ENCODE data around the gene MMP14.

DNA sequence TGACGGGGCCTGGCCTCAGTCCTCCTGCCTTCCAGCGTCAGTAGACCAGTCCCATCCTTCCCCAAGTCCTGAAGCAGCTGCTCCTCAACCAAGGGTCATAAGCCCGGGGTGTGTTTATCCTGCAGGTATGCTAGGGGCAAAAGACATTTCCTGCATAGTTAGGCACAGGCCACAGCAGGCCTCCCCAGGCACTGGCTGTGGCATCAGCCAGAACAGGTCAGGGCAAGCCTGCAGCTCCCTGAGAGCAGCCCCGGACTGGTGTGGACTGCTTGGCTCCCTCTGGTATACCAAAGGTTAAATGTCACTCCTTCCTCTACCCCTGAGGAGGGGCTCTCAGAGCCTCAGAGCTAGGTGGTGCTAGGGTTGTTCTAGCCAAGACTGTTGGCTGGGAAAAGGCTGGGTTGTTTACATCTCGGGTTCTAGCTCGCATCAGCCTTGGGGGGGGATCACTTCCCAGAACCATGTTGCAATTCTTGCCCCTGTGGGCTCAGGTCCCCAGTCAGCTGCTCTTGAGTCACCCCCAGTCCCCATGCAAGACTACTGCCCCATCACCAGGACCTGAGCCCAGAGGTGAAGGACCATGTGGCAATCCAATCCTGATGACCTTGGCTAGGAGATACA is 2.9 kb downstream of the MMP14 start:
- no peak for TF ChIP-seq EZH2phosphoT487 (IDR thresholded peaks at IDR 0.05; ENCODE audit: borderline replicate concordance, low read depth, low read length)
- TF ChIP-seq CTCF (conservative IDR thresholded peaks at IDR 0.05; ENCODE audit: low read length): no peak
